IPS DF 6.9 (cell line): ENCODE data around the gene IRF8.
A peak's percentile ranks its signal among the peaks of the same experiment; 100 is the strongest.

Experiments
- DNase-seq: peaks from one replicate; pipeline ENCODE4 v3.0.0-alpha.2; 2013; ENCODE audit warnings: low read depth, low spot score
- H3K27ac ChIP-seq: one replicate; pipeline ENCODE4 v1.5.1; 2013; ENCODE audit warnings: low read length, control low read depth
- H3K27me3 ChIP-seq: 2 replicates; pipeline ENCODE4 v1.6.1; 2013; ENCODE audit warnings: mild to moderate bottlenecking, low read length; ENCODE audit not compliant: control insufficient read depth, insufficient read depth
- H3K36me3 ChIP-seq: 2 replicates; pipeline ENCODE4 v1.6.1; 2013; ENCODE audit warnings: low read length; ENCODE audit not compliant: control insufficient read depth, insufficient read depth
- H3K4me1 ChIP-seq: 2 replicates; pipeline ENCODE4 v1.6.1; 2013; ENCODE audit warnings: low read length; ENCODE audit not compliant: control insufficient read depth, insufficient read depth
- H3K4me3 ChIP-seq: 2 replicates; pipeline ENCODE4 v1.5.1; 2013; ENCODE audit warnings: mild to moderate bottlenecking, low read length
- H3K9me3 ChIP-seq: 2 replicates; pipeline ENCODE4 v1.6.1; 2013; ENCODE audit warnings: low read length, inconsistent platforms; ENCODE audit not compliant: control insufficient read depth, insufficient read depth
- WGBS: extraction: QIAGEN DNeasy Blood & Tissue Kit; methylation state at CpG from one replicate; pipeline ENCODE4 v1.1.7; 2013; ENCODE audit warnings: mixed read lengths, missing lambda C conversion rate; ENCODE audit not compliant: insufficient read length, insufficient coverage; 5-methylcytosine and 5-hydroxymethylcytosine counted together

Gene IRF8

DNA sequence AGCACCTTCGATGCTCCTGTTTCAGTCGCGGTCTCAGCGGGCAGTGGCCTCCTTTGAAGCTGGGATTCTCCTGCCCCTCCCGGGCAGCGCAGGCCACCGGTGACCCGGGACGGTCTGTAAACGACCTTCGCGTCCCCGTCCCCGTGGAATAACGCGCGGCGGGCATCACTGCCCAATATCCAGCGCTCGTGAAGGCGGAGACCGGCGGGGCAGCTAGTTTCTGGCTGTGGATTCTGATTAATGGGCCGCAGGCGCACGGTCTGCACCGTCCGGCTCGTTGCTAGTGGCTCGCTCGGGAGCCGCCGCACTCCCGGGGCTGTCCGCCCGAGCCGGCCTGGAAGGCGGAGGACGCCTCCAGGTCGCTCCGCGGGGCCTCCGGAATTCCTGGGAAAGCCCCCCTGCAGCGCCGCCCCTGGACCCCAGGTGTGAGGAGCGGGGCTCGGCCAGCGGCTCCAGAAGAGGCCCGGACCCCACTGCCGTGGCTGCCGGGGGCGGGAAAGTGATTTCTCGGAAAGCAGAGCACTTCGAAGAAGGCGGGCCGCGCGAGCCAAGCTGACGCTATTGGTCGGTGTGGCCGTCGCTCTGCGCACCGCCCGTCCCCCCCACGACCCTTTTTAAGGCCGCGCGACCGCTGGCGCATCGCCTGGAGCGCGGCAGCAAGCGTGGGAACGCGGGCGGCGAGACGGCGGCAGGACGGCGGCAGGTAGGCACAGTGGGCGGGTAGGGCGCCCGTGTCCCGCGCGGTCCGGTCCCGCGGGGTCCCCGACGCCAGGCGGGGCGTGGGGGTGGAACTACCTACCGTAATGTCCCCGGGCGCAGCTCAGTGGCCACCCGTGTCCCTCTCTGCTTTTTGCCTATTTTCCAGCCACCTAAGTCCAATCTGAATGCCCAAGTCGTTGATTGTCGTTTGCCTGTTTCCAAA, at the start of gene IRF8:
IRF8 (plus strand) TSS at position 642 of the 922 bp plus-strand sequence. CDS start 3,854 bp downstream, outside the sequence.
- no CpG with 5 or more reads among the region's 102 CpGs for WGBS

GRCh38 chr16:85849388-85849787, 49.6 kb upstream of the IRF8 start:
- Histone ChIP-seq H3K36me3 (no peaks in the 10 kb centered on the region), H3K27me3 (no peaks in the 10 kb centered on the region), H3K27ac (no peak overlapping the region), H3K4me1 (no peaks in the 10 kb centered on the region), H3K4me3 (no peak overlapping the region), H3K9me3 (no peaks in the 10 kb centered on the region)
- no peak for DNase-seq
- no CpG with 5 or more reads among the region's 8 CpGs for WGBS

More for the DNA sequence above, at the start of gene IRF8:
- peaks cover 17% of the 10 kb centered on the region for H3K27me3 ChIP-seq
- peak within 1 kb of the TSS; percentile 67 for H3K4me3 ChIP-seq
- peaks cover 2% of the 10 kb centered on the region; the same call in 1 of the 2 replicates for H3K4me1 ChIP-seq
- no peak within 1 kb of the TSS for H3K27ac ChIP-seq
- H3K9me3 ChIP-seq: no peaks in the 10 kb centered on the region
- no peaks in the 10 kb centered on the region for H3K36me3 ChIP-seq
- DNase-seq: no peak

DNA sequence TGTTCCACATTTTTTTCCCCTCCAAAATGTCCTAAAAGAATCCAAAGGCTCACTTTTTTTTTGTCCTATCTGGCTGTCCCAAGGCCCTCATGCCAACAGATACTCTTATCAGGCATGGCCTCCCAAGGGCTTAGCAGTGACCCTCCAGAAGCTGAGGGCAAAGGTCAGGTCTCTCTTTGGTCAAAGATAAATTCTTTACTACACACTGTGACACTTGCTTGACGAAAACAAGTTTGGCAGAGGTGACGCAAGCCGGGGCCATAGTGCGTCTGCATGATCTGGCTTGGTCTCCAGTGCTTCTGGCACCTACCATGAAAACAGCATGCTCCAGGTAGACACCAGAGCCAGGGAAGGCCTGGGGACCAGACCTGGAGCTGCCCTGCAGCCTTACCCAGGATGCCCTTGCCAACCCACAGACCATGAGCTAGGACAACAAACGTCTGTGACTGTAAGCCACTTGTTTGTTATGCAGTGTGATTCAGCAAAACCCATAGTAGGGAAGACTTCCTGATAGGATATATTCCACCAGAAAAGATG, 48.5 kb upstream of the IRF8 start:
- Histone ChIP-seq H3K36me3 (no peaks in the 10 kb centered on the region), H3K4me3 (no peak overlapping the region), H3K4me1 (no peaks in the 10 kb centered on the region), H3K27ac (no peak overlapping the region), H3K27me3 (no peaks in the 10 kb centered on the region), H3K9me3 (no peaks in the 10 kb centered on the region)
- DNase-seq: no peak
- no CpG with 5 or more reads among the region's 5 CpGs for WGBS

DNA sequence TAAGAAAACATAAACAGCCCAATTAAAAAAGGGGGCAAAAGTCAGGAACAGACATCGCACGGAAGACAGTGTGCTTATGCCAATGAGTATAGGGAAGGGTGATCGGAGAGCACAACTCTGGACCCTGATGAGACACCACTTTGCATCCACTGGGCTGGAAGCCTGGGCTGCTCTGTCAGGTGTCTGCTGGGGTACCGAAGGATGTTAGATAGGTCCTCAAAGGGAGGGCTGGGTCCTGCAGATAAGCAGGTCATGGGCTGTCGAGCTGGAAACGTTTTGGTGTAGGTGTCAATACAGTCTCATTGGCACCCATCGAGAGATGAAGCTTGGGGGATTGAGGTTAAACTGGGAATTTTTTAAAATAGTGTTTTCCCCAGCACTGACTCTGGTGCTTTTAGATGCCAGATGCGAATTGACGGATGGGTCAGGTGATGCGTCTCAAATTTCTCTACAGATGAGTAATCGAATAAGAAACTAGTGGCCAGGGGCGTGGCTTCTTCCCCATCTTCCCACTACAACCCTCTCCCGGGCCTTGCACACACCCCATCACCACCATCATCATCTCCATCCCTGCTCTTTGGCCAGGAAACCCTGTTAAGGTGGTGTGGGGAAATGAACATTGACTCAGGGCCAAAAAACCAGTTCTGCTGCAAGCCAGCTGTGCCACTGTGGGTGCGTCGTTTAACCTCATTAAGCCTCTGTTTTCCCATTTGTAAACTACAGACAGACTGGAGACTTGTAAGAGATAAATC, 47.8 kb upstream of the IRF8 start:
- Histone ChIP-seq H3K36me3 (no peaks in the 10 kb centered on the region), H3K27ac (no peak overlapping the region), H3K27me3 (no peaks in the 10 kb centered on the region), H3K4me3 (no peak overlapping the region), H3K4me1 (no peaks in the 10 kb centered on the region), H3K9me3 (no peaks in the 10 kb centered on the region)
- WGBS: no CpG with 5 or more reads among the region's 15 CpGs
- DNase-seq: no peak

DNA sequence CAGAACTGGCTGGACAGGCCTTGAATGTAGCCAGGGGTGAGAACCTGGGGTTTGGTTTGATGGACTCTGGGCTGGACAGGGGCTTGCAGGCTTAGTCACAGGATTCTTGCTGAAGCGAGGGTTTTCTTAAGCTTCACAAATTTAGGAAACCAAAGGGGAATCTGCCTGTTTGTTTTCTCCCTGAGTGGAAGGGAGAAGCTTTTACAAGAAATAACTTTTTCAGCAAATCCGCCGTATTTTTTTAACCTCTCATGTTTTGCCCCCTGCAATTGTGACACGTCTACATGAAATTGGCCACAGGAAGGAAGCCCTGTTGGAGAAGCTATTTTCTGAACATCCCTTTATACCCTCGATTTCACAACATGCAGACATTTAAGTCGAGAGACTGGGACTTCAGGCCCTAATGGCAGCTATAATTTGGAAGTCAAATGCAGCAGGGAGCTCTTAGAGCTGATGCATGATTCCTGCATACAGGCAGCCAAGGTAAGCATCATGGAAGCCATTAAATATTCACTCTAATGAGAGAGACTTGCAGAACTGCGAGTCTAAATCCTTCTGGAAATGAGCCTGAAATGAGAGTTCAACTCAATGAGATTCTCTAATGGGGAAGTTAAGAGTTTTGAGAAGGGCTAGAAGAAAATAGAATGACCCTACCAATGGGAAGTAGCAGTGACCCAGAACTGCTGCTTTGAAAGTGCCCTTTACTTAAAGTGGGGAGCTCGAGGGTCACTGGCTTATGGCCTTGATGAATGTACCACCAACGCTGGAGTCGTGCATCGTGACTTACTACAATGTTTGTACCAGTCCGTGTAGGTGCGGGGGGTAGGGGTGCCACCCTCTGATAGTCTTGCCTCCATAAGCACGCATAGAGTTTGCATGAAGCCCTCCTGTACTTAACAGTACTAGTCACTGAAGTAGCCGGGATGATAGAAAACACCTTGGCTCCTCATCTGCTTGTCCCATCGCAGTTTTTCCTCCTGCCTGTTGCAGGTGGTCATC, 45.1 kb upstream of the IRF8 start:
- H3K36me3 ChIP-seq: no peaks in the 10 kb centered on the region
- no peak for DNase-seq
- no peaks in the 10 kb centered on the region for H3K4me1 ChIP-seq
- no peak overlapping the region for H3K27ac ChIP-seq
- no CpG with 5 or more reads among the region's 16 CpGs for WGBS
- no peak overlapping the region for H3K4me3 ChIP-seq
- no peaks in the 10 kb centered on the region for H3K9me3 ChIP-seq
- H3K27me3 ChIP-seq: no peaks in the 10 kb centered on the region

DNA sequence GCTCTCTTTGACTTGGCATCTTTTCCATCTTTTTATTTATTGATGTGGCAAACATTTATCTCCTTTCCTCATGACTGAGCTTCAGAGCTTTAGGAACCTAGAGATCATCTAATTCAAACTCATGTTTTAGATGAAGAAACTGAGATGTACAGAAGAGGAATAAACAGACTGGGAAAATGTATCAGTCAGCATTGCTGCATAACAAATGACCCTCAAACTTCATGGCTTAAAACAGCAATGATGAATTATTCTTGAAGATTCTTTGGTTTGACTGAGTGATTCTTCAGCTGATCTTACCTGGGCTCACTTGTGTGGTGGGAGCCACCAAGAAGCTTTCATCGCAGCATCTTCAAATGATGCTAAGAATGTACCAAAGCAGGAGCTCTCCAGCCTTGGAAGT, 44.0 kb upstream of the IRF8 start:
- no peaks in the 10 kb centered on the region; the same call in 1 of the 2 replicates for H3K4me1 ChIP-seq
- no peak overlapping the region for H3K27ac ChIP-seq
- H3K36me3 ChIP-seq: no peaks in the 10 kb centered on the region
- H3K4me3 ChIP-seq: no peak overlapping the region
- WGBS: no CpG with 5 or more reads among the region's 1 CpG
- no peaks in the 10 kb centered on the region for H3K27me3 ChIP-seq
- H3K9me3 ChIP-seq: no peaks in the 10 kb centered on the region
- DNase-seq: no peak

DNA sequence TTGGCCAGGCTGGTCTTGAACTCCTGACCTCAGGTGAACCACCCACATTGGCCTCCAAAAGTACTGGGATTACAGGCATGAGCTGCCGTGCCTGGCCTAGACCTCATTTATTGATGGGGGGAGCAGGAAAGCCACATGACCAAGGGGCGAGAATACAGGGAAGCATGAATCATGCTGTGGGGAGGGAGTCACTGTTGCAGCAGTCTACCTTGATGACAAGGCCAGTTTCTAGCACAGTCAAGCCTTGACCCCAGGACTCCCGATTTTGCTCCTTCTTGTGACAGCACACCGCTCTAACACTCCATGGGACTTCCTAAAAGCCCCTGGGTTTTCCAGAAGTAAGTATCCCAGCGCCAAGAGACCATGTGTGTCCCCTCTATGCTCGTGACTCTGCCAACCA, 42.9 kb upstream of the IRF8 start:
- Histone ChIP-seq H3K36me3 (no peaks in the 10 kb centered on the region), H3K27me3 (no peaks in the 10 kb centered on the region), H3K9me3 (no peaks in the 10 kb centered on the region), H3K4me1 (no peaks in the 10 kb centered on the region; the same call in 1 of the 2 replicates), H3K4me3 (no peak overlapping the region), H3K27ac (no peak overlapping the region)
- no peak for DNase-seq
- WGBS: no CpG with 5 or more reads among the region's 6 CpGs

- H3K27me3 ChIP-seq: no peaks in the 10 kb centered on the region
- no peak for DNase-seq
- H3K27ac ChIP-seq: no peak overlapping the region
- no peaks in the 10 kb centered on the region; the same call in 1 of the 2 replicates for H3K4me1 ChIP-seq
- H3K4me3 ChIP-seq: no peak overlapping the region
- no peaks in the 10 kb centered on the region for H3K9me3 ChIP-seq
- no peaks in the 10 kb centered on the region for H3K36me3 ChIP-seq
- WGBS: no CpG with 5 or more reads among the region's 5 CpGs
These were observed 42.4 kb upstream of the IRF8 start for GRCh38 chr16:85856585-85856984.

GRCh38 chr16:85857406-85857805, 41.6 kb upstream of the IRF8 start:
- Histone ChIP-seq H3K9me3 (no peaks in the 10 kb centered on the region), H3K27me3 (no peaks in the 10 kb centered on the region), H3K4me1 (no peaks in the 10 kb centered on the region; the same call in 1 of the 2 replicates), H3K4me3 (no peak overlapping the region), H3K36me3 (no peaks in the 10 kb centered on the region), H3K27ac (no peak overlapping the region)
- no peak for DNase-seq
- WGBS: no CpG with 5 or more reads among the region's 7 CpGs
